ENCODE results near the gene SLC6A19.

The SLC6A19 gene

DNA sequence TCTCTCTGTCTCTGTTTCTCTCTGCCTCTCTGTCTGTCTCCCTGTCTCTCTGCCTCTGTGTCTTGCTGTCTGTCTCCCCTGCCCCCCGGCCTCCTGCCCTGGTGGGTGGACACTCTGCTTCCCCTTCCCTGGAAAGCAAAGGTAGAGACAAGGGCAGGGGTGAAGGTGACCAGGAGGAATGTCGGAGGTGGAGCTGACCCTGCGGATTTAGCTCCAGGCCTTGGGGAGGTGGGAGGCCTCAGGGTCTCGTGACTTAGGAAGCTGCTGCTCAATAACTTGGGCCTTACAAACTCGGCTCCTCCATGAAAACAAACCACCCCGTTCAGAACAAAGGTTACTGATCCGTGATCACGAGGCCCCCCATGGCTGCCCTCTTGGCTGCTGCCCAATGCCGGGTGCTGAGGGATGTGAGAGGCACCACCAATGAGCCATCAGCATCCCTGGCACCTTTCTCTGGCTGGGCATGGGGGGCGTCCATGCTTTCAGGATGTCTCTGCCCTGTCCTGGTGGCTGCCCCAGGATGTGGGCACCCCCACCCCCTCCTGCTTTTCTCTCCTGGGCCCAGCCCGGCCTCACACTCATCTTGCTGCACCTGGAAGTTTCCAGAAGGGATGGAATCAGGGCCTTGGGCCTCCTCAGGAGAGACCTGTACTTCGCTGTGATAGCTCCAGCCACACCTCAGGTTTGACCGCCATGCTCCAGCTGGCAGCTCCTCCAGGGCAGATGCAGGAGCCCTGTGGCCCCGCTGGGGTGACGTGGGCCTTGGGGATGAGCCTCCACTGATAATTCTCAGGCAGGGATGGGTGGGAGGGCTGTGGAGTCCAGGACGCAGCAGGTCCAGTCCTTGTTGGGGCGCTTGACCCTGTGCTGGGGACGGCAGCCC is 14.8 kb upstream of the SLC6A19 start:
- intact Hi-C loops (cut with DNase I), result loop anchor here (10.0 kb wide), 1 partner anchor 158 kb away; the partner anchor contains the start of gene CLPTM1L
- DNase-seq, result peak in 5 of 42 donors; percentile 1 to 18 (median 10)

DNA sequence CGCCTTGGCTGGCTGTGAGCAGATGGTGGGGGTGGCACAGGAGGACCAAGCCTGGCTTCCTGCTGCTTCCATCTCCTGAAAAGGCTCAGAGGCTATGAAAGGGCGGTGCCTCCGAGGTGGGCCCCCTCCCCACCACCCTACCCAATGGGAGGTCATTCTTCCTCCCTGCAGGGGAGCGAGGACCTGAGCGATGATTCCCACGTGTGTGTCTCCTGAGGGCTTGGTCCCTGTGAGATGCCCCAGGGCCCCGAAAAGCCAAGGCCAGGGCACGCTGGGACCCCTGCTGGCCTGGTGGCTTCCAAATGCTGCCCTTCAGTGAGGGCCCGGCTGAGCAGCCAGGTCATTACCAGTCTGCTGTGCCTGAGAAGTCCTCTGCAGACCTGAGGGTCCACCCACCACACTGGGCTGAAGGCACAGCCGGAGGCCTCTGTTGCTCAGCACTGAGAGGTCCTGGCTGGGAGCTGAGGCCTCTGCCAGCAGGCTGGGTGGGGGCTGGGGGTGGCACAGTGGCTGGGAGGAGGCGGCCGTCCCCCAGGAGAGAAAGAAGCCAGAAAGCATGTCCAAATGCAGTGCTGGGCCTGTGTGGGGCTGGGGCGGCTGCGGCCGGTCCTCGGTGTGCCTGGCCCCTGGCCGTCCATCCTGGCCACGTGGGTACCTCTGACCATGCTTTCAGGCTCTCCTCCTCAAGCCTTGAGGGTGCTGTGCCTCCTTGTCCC is 14.0 kb upstream of the SLC6A19 start:
- intact Hi-C loops (cut with DNase I), result loop anchor here (10.0 kb wide), 1 partner anchor 157 kb away; the partner anchor contains the start of gene CLPTM1L
- peak in 4 of 42 donors; percentile 2 to 20 (median 6) for DNase-seq

DNA sequence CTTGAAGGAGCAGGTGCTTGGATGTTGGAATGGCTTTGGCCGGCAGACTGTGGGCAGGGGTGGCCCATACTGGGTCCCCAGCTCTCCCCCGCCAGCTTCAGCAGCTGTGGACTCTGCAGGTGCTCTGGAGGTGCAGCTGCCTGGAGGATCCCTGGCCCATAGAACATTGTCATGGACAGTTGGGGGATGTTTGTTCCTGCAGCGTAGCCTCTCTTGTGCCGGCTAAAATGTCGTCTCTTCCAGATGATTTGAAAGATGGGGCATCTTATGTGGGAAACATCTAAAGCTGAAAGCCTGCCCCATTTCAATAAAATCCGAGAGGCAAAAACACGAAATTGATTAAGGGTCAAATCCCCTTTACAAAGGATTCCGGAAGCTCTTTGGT is 13.5 kb upstream of the SLC6A19 start:
- intact Hi-C loops (cut with DNase I), result loop anchor here (10.0 kb wide), 1 partner anchor 157 kb away; the partner anchor contains the start of gene CLPTM1L
- DNase-seq, result peak in 2 of 42 donors; percentile 3 to 8

DNA sequence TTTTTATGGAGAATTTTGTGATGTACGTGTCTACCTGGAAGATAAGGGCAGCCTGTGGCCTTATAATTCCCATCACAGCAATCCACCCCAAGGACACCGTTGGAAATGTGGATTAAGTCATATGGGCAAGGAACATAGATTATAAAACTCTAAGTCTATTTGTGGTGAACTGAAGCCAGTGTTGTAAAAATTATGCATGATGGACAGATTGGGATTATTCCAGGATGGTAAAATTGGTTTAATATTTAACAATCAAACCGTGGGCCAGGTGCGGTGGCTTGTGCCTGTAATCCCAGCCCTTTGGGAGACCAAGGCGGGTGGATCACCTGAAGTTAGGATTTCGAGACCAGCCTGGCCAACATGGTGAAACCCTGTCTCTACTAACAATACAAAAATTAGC is 12.9 kb upstream of the SLC6A19 start:
- DNase-seq, result peak in 2 of 42 donors; percentile 3 to 4
- intact Hi-C loops (cut with DNase I), result loop anchor here (10.0 kb wide), 1 partner anchor 156 kb away; the partner anchor contains the start of gene CLPTM1L

DNA sequence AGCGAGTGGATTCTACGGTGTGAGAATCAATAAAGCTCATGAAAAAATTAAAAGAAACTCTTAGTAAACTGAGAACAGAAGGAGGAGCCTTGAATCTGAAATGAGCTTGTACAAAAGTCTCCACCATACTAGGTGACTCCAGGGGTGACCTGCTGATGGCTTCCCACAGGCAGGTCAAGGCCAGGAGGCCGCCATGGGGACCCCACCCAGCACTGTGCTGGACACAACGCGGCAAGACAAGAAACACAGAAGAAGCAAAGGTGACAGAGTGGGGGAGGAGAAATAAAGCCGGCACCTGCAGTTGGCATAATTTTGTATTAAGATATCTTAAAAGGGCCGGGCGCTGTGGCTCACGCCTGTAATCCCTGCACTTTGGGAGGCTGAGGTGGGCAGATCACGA is 12.1 kb upstream of the SLC6A19 start:
- peak in 2 of 42 donors; percentile 1 to 7 for DNase-seq
- intact Hi-C loops (cut with DNase I), result loop anchor here (10.0 kb wide), 1 partner anchor 156 kb away; the partner anchor contains the start of gene CLPTM1L

DNA sequence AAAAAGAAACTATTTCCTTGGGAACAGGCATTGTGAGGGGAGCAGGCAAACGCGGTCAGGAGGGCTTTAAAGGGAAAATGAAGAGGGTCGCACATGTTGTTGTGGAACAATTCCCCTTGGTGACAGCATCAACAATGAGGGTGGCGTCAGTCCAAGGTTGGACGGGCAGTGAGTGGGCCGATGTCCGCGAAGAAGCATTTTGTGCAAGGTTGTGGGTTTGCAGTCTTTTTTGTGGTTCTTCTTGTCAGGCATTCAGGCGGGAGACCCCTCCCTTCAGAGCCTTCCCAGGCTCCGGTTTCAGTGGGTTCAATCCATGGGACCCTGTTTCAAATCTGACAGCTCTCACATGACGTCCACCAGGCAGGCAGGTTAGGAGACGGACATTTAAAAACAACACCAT is 11.1 kb upstream of the SLC6A19 start:
- intact Hi-C loops (cut with DNase I), result no loop called here
- DNase-seq, result peak in 2 of 42 donors; percentile 7 to 16

DNA sequence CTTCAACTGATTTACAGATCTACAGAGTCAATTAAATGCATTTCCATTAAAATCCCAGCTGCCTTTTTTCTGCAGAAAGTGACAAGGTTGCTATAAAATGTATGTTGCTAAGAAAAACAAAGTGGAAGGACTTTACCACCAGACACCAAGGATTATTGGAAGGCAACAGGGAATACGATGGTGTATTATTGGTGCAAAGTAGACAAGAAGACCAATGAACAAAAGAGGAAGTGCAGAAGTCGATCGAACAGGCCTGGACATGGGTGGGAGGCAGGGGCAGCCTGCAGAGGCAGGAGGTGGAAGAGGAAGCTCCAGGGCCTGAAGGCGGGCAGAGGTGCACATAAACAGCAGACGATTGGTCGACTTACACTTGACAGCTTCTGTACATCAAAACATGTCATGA is 10.6 kb upstream of the SLC6A19 start:
- DNase-seq, result peak in 4 of 42 donors; percentile 7 to 19 (median 18)
- intact Hi-C loops (cut with DNase I), result no loop called here

DNA sequence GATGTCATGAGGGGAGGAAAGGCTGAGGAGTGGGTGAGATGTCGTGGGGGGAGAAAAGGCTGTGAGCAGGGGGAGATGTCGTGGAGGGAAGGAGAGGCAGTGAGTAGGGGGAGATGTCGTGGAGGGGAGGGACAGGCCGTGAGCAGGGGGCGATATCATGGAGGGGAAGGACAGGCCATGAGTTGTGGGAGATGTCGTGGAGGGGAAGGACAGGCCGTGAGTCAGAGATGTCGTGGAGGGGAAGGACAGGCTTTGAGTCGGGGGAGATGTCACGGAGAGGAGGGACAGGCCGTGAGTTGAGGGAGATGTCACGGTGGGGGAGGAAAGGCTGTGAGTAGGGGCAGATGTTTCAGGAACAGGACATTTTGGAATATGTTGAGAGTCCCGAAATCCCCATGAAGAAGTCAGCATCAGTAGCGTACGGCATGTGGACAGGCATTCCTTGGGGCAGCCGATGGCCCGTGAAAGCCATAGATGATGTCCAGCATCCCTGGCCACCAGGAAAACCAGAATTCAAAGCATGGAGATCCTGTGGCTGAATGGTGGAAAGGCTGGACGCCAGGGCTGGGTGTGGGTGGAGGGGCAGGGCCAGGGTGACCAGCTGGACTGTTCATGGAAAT is 8.3 kb upstream of the SLC6A19 start:
- intact Hi-C loops (cut with DNase I), result no loop called here
- DNase-seq, result peak in 1 of 42 donors; percentile 3

DNA sequence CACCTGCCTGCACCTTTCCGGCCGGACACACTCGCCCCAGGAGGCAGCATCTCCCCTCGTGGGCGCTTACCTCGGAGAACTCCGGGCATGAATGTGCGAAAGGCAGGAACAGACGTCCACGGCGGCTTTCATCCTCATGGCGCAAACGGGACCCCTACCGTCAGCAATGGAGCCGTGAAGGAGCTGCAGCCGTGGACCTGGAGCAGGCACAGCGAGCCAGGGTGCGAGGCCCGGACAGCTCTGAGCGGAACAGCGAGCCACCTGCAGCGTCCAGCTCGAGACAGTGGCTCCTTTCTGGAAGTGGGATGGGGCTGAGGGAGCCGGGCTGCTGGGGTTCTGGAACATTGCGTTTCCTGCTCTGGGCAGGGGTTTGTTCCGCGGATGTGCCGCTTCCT is 7.8 kb upstream of the SLC6A19 start:
- DNase-seq, result peak in 1 of 42 donors; percentile 4
- intact Hi-C loops (cut with DNase I), result no loop called here

DNA sequence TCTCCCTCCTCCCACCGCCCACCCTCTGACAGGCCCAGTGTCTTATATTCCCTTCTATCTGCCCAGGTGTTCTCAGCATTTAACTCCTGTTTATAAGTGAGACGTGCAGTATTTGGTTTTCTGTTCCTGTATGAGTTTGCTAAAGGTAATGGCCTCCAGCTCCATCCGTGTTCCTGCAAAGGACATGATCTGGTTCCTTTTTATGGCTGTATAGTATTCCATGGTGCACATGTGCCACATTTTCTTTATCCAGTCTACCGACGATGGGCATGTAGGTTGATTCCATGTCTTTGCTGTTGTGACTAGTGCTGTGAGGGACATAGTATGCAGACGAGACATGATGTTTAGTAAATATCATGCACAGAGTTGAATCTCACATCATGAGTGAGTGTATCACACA is 7.0 kb upstream of the SLC6A19 start:
- intact Hi-C loops (cut with DNase I), result no loop called here

DNA sequence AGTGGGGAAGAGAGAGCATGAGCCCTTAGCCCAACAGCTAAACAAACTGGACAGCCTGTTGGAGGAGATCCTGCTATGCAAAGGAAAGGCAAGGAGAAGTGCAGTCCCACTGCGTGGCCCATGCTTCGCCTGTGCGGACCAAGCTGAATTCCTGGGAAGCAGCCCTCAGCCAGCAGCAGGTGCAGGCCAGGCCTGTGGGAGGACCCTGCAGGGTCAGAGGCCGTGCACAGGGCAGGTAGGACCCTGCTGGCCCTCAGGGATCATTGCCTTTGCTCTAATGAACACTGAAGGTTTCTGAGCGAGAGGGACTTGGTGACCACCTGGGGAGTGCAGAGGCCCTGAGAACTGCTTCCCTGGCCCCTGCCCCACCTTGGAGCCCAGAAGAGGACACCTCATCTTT is 6.0 kb upstream of the SLC6A19 start:
- DNase-seq, result peak in 1 of 42 donors; percentile 8
- intact Hi-C loops (cut with DNase I), result no loop called here

More for the DNA sequence above, 7.0 kb upstream of the SLC6A19 start:
- DNase-seq, result no peak

DNA sequence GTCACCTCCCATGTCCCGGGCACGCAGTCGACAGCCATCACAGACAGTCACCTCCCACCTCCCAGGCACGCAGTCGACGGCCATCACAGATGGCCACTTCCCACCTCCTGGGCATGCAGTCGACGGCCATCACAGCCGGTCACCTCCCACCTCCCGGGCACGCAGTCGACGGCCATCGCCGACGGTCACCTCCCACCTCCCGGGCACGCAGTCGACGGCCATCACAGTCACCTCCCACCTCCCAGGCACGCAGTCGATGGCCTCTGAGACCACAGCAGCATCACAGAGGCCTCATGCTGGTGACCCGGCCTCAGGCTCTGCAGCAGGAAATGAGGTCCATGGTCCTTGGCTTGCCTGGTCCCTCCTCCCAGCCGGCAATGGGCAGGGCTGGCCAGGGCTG is 5.5 kb upstream of the SLC6A19 start:
- peak in 2 of 42 donors; percentile 1 to 6 for DNase-seq
- intact Hi-C loops (cut with DNase I), result no loop called here

DNA sequence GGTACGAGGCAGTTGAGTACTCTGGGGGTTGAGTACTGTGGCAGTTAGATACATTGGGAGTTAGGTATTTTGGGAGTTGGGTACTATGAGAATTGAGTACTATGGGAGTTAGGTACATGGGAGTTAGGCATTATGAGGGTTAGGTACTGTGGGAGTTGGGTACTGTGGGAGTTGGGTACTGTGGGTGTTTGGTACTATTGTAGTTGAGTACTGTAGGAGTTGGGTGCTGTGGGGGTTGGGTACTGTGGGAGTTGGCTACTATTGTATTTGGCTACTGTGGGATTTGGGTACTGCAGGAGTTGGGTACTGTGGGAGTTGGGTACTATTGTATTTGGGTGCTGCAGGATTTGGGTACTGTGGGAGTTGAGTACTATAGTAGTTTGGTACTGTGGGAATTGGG is 4.8 kb upstream of the SLC6A19 start:
- intact Hi-C loops (cut with DNase I), result no loop called here
- no peak for DNase-seq

DNA sequence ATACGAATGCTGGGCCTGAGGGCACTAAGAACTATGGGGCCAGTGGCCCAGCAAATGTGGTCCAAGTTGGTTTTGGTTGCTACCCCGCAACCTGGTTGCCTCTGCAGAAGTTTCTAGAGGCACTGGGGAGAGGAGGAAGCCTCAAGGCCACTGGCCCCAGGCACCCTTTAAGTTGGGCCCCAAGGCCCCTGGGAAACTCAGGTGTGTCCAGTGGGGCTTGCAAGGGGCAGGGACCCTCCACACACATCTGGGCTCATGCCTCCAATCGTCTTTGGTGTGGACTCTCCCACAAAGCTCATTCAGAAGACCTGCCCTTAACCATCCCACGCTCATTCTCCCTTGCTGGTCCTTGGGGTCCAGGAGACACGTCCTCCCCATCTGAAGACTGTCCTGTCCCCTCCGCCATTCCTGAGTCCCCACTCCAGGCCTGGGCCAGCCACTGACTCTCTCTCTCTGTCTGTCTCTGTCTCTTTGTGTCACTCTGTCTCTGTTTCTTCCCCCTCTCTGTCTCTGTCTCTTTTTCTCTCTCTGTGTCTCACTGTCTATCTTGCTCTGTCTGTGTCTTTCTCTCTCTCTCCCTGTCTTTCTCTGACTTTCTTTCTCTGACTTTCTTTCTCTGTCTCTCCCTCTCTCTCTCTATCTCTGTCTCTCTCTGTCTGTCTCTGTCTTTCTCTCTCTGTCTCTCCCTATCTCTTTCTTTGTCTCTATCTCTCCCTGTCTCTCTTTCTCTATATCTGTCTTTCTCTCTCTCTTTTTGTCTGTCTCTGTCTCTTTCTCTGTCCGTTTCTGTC is 3.3 kb upstream of the SLC6A19 start:
- DNase-seq, result no peak
- intact Hi-C loops (cut with DNase I), result no loop called here

DNA sequence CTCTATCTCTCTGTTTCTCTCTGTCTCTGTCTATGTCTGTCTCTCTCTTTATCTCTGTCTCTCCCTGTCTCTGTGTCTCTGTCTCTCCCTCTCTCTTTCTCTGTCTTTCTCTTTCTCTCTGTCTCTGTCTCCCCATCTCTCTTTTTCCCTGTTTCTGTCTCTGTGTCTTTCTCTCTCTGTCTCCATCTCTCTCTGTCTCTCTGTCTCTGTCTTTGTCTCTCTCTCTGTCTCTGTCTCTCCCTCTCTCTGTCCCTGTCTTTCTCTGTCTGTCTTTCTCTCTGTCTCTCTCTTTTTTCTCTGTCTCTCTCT is 2.1 kb upstream of the SLC6A19 start:
- DNase-seq, result no peak
- intact Hi-C loops (cut with DNase I), result no loop called here

DNA sequence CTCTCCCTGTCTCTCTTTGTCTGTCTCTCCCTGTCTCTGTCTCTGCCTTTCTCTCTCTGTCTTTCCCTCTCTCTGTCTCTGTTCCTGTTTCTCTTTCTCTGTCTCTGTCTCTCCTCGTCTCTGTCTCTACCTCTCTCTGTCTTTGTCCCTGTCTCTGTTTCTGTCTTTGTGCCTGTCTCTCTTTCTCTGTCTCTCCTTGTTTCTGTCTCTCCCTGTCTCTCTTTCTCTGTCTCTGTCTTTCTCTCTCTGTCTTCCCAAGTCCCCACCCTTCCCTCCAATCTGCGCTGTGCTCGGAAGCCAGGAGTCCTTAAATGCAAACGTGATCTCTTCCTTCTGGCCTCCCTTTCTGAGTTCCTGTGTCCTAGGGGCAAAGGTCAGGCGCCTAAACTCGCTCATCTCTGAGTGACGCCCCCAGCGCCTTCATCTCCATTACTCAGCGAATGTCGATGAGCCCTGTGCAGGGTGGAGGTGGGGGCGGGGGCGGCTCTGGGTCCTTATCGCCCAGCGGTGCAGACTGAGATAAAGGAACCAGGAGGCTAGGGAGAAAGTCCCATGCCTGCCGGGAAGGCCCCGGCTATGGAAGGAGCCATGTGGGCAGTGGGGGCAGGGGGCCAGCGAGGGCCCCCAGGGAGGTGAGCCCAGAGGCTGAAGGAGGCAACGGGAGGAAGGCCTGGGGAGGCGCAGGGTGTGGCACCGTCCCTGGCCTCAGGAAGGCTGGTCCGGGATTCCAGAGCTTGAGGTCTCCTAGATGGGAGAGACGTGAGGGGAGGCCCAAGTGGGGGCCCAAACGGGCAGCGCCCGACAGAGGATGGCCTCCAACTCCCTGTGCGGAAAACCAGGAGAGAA is 1.5 kb upstream of the SLC6A19 start:
- intact Hi-C loops (cut with DNase I), result no loop called here

DNA sequence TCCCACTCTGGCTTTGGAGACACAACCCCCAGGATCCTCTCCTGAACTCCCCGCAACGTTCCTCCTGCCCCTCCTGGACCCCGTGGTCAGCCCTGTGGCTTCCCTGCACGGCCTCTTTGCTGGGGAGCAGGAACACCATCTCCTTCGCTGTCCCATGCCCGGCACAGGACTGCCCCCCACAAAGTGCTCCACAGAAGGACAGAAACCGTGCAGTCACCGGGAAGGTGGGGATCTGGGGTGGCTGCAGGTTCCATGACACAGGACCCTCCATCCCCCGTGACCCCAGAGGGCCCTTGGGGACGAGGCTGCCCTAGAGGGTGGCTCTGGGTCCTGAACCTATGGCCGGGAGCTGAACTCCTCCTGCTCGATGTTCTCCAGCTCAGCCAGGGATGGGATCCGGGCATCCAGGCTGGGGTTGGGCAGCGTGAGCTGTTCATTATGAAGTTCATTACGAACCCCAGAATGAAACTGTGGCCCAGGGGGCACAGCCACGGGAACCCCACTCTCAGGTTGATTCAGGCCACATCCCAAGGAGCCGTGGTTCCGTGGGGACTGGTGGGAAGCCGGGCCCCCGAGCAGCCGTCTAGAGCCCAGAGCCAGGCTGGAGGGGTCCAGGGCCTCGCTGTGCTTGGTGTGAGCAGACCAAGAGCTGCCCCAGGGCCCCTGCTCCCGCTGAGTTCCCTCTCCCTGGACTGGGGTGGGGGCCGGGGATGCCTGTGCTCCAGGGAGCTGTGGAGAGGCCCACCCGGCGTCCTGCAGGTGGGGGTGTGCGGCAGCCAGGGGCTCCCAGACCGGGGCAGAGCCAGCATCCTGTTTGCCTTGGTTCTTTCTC is 684 bp upstream of the SLC6A19 start:
- intact Hi-C loops (cut with DNase I), result no loop called here
- DNase-seq, result peak in 1 of 42 donors; percentile 5

More for the DNA sequence above, 1.5 kb upstream of the SLC6A19 start:
- peak in 1 of 42 donors; percentile 2 for DNase-seq

All from head of caudate nucleus (tissue), 42 donors.